ENCODE measurements around the gene COG7. TPM values are rescaled to one million over a fixed set of nuclear protein-coding genes. Genes with fewer than 3 reads are reported as not detected.

Gene COG7
- total RNA-seq, 1 experiment from 2014 or later: 17.9 TPM

DNA sequence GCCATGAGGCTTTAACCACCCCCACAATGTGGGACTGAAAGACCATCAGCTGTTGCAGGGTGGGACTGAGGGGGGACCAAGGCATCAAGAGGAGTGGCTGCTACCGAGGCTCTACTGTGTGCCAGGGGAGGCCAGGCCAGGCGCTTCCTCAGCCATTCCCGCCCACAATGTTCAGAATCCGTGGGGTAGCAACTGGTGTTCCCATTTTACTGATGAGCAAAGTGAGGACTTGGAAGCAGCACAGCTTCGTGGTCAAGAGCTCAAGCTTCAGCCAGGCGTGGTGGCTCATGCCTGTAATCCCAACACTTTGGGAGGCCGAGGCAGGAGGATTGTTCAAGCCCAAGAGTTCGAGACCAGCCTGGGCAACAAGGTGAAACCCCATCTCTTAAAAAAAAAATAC is 85.0 kb downstream of the COG7 start:
- H3K4ac ChIP-seq (ENCODE audit: low read depth, low read length): no peak overlapping the region
- no peak for DNase-seq
- no peaks in the 10 kb centered on the region for H3K36me3 Mint-ChIP-seq (ENCODE audit: insufficient read depth in 1 of 3, low read depth in 3 of 3)

More for the DNA sequence above, 85.0 kb downstream of the COG7 start:
- Histone ChIP-seq H3K27ac (ENCODE audit: insufficient read length, low read depth, low read length) (no peak overlapping the region), H3K79me1 (ENCODE audit: insufficient read depth, low read depth, low read length, poor library complexity, severe bottlenecking) (no peaks in the 10 kb centered on the region), H2BK15ac (ENCODE audit: low read depth, low read length) (no peak overlapping the region), H3K4me1 (ENCODE audit: insufficient read depth, low read length) (peaks cover 2% of the 10 kb centered on the region; the same call in 1 of the 2 replicates), H3K9ac (ENCODE audit: extremely low read depth, insufficient read length, low read length) (no peak overlapping the region), H2BK5ac (ENCODE audit: insufficient read length, low read length) (no peak overlapping the region), H2BK12ac (ENCODE audit: insufficient read length, low read depth, low read length) (no peak overlapping the region), H3K14ac (ENCODE audit: insufficient read depth, low read length) (no peak overlapping the region), H3T11ph (ENCODE audit: low read length) (no peak overlapping the region), H4K5ac (ENCODE audit: insufficient read length, low read depth, low read length) (no peak overlapping the region), H3K4me2 (ENCODE audit: insufficient read depth, insufficient read length, low read length) (no peak overlapping the region), H3K18ac (ENCODE audit: insufficient read length, low read depth, low read length) (no peak overlapping the region), H3K23ac (ENCODE audit: insufficient read length, low read depth, low read length) (no peak overlapping the region), H4K91ac (ENCODE audit: insufficient read length, low read depth, low read length) (no peak overlapping the region), H3K9me3 (ENCODE audit: control insufficient read depth, low read depth, low read length) (no peaks in the 10 kb centered on the region), H3K23me2 (ENCODE audit: insufficient read length, low read depth, low read length, poor library complexity, severe bottlenecking) (no peaks in the 10 kb centered on the region), H2AFZ (ENCODE audit: low read length) (no peak overlapping the region), H4K8ac (replicated peaks; ENCODE audit: insufficient read length, low read depth, low read length) (no peak overlapping the region), H2BK120ac (ENCODE audit: low read depth, low read length, poor library complexity, severe bottlenecking) (no peak overlapping the region), H2BK20ac (ENCODE audit: low read depth, low read length, poor library complexity, severe bottlenecking) (no peak overlapping the region), H3K79me2 (ENCODE audit: insufficient read depth, low read length) (no peaks in the 10 kb centered on the region; the same call in 1 of the 2 replicates), H4K20me1 (ENCODE audit: control insufficient read depth, insufficient read depth, insufficient read length) (peaks cover 3% of the 10 kb centered on the region), H3K27me3 (ENCODE audit: insufficient read depth, low read length) (no peaks in the 10 kb centered on the region), H3K56ac (ENCODE audit: insufficient read length, low read depth, low read length) (no peak overlapping the region), H2AK5ac (ENCODE audit: insufficient read length, low read length) (no peak overlapping the region)
- TF ChIP-seq, protein P1, sequence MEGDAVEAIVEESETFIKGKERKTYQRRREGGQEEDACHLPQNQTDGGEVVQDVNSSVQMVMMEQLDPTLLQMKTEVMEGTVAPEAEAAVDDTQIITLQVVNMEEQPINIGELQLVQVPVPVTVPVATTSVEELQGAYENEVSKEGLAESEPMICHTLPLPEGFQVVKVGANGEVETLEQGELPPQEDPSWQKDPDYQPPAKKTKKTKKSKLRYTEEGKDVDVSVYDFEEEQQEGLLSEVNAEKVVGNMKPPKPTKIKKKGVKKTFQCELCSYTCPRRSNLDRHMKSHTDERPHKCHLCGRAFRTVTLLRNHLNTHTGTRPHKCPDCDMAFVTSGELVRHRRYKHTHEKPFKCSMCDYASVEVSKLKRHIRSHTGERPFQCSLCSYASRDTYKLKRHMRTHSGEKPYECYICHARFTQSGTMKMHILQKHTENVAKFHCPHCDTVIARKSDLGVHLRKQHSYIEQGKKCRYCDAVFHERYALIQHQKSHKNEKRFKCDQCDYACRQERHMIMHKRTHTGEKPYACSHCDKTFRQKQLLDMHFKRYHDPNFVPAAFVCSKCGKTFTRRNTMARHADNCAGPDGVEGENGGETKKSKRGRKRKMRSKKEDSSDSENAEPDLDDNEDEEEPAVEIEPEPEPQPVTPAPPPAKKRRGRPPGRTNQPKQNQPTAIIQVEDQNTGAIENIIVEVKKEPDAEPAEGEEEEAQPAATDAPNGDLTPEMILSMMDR (conservative IDR thresholded peaks at IDR 0.05): no peak
- no peak overlapping the region; a peak in 1 of 7 replicates for H3K27ac Mint-ChIP-seq
- peaks cover 9% of the 10 kb centered on the region in 2 experiments for H3K4me1 Mint-ChIP-seq
- no CpG with 5 or more reads among the region's 8 CpGs for WGBS (ENCODE audit: extremely low coverage, insufficient read length, low lambda C conversion rate)
- no peak overlapping the region for H3K4me3 Mint-ChIP-seq
- H3K9me3 Mint-ChIP-seq: no peaks in the 10 kb centered on the region
- no peaks in the 10 kb centered on the region; the same call in none of the 2 replicates for H3K27me3 Mint-ChIP-seq (ENCODE audit: low read depth)

Data from H9 (cell line).